Activated T-cell treated with anti-CD3 and anti-CD28 coated beads for 24 hours (primary cell): ENCODE measurements around the gene SLC22A2.
"Not testable (repeated sequence)": the region's sequence is repeated elsewhere in the genome, so short reads cannot be mapped to it uniquely, and the experiment has no call there.

Experiments
- DNase-seq: peaks from one replicate; pipeline ENCODE4 v3.0.0-alpha.2; 2020; ENCODE audit warnings: low read depth

SLC22A2 gene

GRCh38 chr6:160248538-160248937 lies 10.1 kb downstream of the SLC22A2 start:
- no peak for DNase-seq

- DNase-seq, result no peak
These were observed 11.2 kb downstream of the SLC22A2 start for GRCh38 chr6:160247457-160247883.

GRCh38 chr6:160240691-160241084 lies 17.9 kb downstream of the SLC22A2 start:
- no peak for DNase-seq

DNA sequence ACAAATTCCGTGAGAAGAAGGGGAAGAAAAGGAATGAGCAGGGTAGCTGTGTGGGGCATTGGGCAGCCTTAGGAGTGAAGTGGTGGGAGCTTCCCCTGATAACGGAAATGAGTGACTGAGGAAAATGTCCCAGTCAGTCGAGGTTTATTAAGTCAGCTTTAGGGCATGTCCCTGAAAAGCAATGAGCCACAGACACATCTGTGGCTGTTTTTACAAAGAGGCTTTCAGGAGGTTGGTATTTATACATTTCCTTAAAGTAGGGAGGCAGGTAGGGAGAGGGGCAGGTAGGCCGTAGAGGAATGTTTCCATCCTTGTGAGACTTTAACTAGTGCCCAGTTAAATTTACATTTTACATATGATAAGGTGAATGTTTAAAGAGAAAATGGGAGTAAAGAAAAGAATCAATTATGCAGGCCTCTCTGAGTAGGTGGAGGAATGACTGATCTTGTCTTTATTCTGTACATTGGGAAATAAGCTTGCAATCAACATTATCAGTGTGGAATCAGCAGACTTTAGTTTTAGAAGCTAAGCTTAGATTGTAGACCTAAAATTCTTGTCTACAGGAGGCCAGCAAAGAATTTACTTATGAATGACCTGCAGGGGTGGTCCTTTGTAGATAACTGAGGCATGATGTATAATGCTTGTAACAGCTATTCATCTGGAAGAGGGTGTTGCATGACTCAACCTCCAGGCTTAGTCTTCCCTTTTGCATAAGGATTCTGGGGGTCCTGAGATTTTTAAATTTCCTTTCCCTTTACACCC lies 18.5 kb downstream of the SLC22A2 start:
- DNase-seq, result no peak

GRCh38 chr6:160238761-160239751 lies 19.6 kb downstream of the SLC22A2 start:
- DNase-seq, result no peak

GRCh38 chr6:160238278-160238711 lies 20.3 kb downstream of the SLC22A2 start:
- DNase-seq, result no peak

DNA sequence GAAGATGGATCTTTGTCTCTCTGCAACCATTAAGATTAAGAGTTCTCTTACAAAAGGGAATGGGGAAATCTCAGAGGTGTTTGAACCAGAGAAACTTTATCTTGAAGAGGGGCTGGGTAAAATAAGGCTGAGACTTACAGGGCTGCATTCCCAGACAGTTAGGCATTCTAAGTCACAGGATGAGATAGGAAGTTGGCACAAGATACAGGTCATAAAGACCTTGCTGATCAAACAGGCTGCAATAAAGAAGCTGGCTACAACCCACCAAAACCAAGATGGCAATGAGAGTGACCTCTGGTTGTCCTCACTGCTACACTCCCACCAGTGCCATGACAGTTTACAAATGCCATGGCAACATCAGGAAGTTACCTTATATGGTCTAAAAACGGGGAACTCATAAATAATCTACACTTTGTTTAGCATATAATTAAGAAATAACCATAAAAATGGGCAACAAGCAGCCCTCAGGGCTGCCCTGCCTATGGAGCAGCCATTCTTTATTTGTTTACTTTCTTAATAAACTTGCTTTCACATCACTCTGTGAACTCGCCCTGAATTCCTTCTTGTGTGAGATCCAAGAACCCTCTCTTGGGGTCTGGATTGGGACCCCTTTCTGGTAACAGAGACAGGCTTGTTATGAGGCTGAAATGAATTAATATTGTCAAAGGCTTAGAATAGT lies 20.9 kb downstream of the SLC22A2 start:
- DNase-seq, result not testable (repeated sequence)

DNA sequence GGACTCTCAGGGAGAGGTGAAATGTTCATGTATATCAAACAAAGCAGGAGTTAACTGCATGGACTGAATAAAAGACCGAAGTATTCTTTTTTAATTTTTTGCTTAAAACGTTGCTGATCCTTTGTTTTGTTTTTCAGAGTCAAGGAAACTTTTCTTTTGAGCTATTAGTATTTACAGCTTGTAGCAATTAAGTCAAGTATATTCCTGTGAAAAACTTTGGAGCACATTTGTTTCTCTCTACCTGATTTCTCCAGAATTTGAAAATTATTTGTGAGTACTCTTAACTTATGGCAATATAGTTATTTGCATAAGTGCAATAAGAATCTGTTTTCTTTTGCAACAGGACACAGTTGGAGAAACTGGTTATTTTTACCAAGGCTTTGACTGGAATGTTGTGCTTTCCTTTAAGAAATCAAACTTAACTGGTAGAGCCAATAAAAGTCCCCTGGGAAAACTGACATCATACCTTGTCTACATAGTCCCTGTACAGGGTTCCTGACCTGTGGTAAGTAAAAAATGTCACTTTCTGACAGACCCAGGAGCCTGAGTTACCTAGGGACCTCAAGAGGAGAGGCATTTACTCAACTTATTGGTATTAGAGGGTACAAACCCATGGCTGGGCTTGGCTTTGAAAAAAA lies 22.3 kb downstream of the SLC22A2 start:
- not testable (repeated sequence) for DNase-seq

- not testable (repeated sequence) for DNase-seq
These were observed 24.5 kb downstream of the SLC22A2 start for GRCh38 chr6:160233950-160234640.

- no peak for DNase-seq
These were observed 30.9 kb downstream of the SLC22A2 start for GRCh38 chr6:160227769-160228161.

DNA sequence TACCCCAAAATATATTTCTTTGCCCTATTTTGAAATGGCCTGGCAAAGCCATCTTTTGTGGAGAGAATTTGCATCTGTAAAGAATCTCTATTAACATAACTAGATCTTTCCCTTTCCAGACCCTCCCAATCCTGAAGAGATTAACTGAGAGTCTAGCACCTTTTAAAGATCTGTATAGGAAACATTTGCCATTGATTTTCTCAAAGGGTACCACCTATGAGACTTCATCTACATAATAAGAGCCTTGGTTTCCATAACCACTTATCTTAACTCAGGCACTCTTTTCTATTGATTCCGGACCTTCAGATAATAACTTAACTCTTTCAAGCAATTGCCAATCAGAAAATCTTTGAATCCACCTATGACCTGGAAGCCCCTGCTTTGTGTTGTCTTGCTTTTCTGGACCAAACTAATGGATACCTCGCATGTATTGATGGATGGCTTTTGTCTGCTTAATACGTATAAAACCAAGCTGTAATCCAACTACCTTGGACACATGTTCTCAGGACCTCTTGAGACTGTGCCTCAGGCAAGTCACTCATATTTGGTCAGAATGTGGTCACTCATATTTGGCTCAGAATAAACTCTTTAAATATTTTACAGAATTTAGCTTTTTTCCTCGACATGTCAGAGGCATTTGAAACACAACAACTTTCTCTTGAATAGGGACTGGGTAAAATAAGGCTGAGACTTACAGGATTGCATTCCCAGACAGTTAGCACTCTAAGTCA lies 31.4 kb downstream of the SLC22A2 start:
- DNase-seq, result no peak

GRCh38 chr6:160226118-160226591 lies 32.5 kb downstream of the SLC22A2 start:
- DNase-seq, result peak; percentile 48

DNA sequence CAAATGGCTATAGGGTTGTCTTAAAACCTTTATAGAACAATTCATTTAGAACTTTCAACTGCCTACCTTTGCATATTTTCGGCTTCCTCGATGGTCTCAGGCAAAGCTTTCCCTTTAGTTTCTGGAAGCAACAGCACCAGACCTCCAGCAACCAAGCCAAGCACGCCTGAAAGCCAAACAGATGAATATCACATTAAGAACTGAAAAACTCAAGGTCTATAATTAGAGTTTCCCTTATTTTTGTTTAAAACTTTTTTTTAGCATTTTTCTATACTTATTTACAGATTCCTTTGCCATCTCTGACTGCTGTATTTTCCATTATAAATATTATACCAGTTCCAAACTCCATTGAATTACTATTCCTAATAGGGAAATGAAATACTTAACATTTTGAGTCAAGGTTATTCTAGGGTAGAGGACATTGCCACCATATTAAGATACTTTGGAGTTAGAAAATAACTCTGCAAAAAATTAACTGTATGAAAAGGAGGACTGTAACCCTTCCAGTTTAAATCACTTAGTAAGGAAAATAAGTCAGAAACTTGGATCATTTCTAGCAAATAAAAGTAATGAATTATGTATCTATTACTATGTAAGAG lies 33.9 kb downstream of the SLC22A2 start:
- no peak for DNase-seq

- DNase-seq, result no peak
These were observed 36.1 kb downstream of the SLC22A2 start for GRCh38 chr6:160222491-160222890.

DNA sequence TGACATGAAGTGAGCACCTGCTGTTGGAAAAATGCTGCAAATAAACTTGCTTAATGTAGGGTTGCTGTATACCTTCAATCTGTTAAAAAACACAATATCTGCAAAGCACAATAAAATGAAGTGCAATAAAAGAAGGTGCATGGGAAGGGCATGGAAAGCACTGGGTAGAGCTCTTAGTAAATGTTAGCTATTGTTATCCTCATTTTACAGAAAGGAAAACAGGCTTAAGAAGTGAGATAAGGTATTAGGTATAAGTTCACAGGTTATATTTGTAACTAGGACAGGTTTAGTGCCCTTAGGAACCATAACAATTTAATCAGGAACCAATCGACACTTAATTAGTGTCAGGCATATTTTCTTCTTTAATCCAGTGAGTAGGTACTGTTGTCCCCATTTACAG lies 36.7 kb downstream of the SLC22A2 start:
- no peak for DNase-seq

DNA sequence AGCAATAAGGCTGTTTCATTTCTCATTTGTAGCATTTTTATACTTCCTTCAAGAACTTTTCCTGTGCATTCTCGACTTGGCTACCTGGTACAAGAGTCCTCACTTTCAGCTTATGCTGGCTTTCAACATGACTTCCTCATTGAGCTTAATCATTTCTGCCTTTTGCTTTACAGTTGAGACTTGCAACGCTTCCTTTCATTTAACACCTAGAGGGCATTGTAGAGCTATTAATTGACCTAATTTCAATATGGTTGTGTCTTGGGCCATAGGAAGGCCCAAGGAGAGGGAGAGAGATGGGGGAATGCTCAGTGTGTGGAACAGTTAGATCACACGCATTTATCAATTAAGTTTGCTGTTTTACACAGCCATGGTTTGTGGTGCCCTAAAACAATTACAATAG lies 37.2 kb downstream of the SLC22A2 start:
- no peak for DNase-seq

- no peak for DNase-seq
These were observed 39.8 kb downstream of the SLC22A2 start for GRCh38 chr6:160218810-160219209.

DNA sequence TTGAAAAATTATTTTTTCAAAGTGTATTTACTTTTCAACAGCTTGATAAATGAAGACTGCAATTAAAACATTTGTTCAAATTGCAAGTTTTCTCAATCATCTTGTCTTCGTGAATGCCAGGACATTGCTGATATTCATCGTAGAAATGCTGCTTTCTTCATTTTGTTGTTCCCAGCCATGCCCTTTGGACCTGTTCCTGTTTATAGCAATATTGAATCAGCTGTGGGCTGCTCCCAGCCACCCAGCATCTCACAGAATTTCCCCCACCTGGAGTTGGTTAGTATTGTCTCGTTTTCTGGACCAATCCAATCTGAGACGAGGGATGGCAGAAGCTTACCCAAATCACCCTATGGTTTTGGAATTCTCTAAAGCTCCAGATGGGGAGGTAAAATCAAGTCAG lies 40.8 kb downstream of the SLC22A2 start:
- no peak for DNase-seq

- no peak for DNase-seq
These were observed 41.5 kb downstream of the SLC22A2 start for GRCh38 chr6:160217073-160217472.

GRCh38 chr6:160215232-160215631 lies 43.4 kb downstream of the SLC22A2 start:
- DNase-seq, result no peak
